Measurements from ENCODE around the gene LNX1. TPM values are rescaled to one million over a fixed set of nuclear protein-coding genes. Genes with fewer than 3 reads are reported as not detected.

LNX1 gene
- total and polyA plus RNA-seq, 2 donors (not counting 3 experiments of a cell fraction or from before 2014, with no cell fraction given): 0.72 to 1.3 TPM

- FAIRE-seq (no peak), DNase-seq (ENCODE audit: low read depth, low spot score) (no peak)
- Histone ChIP-seq H2AFZ (ENCODE audit: low read depth, low read length) (no peak overlapping the region), H3K9ac (replicated peaks; ENCODE audit: extremely low read depth, insufficient read depth, low read length) (no peak overlapping the region), H3K27me3 (ENCODE audit: control insufficient read depth in 2 of 2, insufficient read depth in 2 of 2, low read length in 2 of 2) (no peaks in the 10 kb centered on the region), H3K4me2 (ENCODE audit: insufficient read depth, low read length) (no peak overlapping the region), H3K79me2 (ENCODE audit: control insufficient read depth, insufficient read depth, low read length) (no peaks in the 10 kb centered on the region), H3K36me3 (ENCODE audit: control insufficient read depth in 2 of 2, extremely low read depth in 1 of 2, insufficient read depth in 2 of 2, low read length in 2 of 2) (no peaks in the 10 kb centered on the region), H3K27ac (ENCODE audit: insufficient read depth, low read depth, low read length) (no peak overlapping the region), H3K4me1 (ENCODE audit: control insufficient read depth, extremely low read depth, insufficient read depth, low read length) (no peaks in the 10 kb centered on the region), H3K9me3 (replicated peaks; ENCODE audit: control insufficient read depth, insufficient read depth, low read length) (no peaks in the 10 kb centered on the region), H4K20me1 (replicated peaks; ENCODE audit: control insufficient read depth, extremely low read depth, insufficient read depth, low read length) (no peaks in the 10 kb centered on the region), H3K9me1 (replicated peaks; ENCODE audit: control insufficient read depth, extremely low read depth, insufficient read depth, low read length) (no peaks in the 10 kb centered on the region), H3K4me3 (replicated peaks in 1 of 3; ENCODE audit: insufficient read depth in 1 of 3, low read depth in 1 of 3, low read length in 3 of 3) (no peak overlapping the region)
- TF ChIP-seq POLR2A (IDR thresholded peaks at IDR 0.05; ENCODE audit: low read depth, low read length) (no peak), EZH2 (IDR thresholded peaks at IDR 0.05; ENCODE audit: borderline replicate concordance, low read depth, low read length, severe bottlenecking) (no peak), FOS (IDR thresholded peaks at IDR 0.05; ENCODE audit: borderline replicate concordance, insufficient read depth, low read length) (no peak), JUN (IDR thresholded peaks at IDR 0.05; ENCODE audit: borderline replicate concordance, insufficient read depth, insufficient read length, low read depth) (no peak), MAX (IDR thresholded peaks at IDR 0.05; ENCODE audit: insufficient read depth, insufficient read length) (no peak), MYC (IDR thresholded peaks at IDR 0.05; ENCODE audit: low read depth, low read length) (no peak), CTCF (IDR thresholded peaks at IDR 0.05; ENCODE audit: extremely low read depth in 1 of 2, insufficient read depth in 1 of 2, low read depth in 1 of 2, low read length in 2 of 2) (no peak), GATA2 (IDR thresholded peaks at IDR 0.05; ENCODE audit: insufficient read depth, insufficient read length, low read depth, low read length) (no peak), POLR2AphosphoS5 (IDR thresholded peaks at IDR 0.05; ENCODE audit: insufficient read depth, low read depth, low read length) (no peak)
- CTCF ChIA-PET: interaction anchor here (1.0 to 1.3 kb wide), 2 partner anchors 8 to 13 kb away, joined by 3 to 4 read pairs; no protein-coding TSS in a partner anchor
- dilution Hi-C loops (cut with MboI; ENCODE audit: extremely low pct_ligation_motif_present, low sequenced_read_pairs) (no loop called here), intact Hi-C loops (cut with micrococcal nuclease) (no loop called here)
- POLR2A ChIA-PET: no interaction called here
- no TSS peak for BruUV-seq (replicated peaks)
These were observed 113.7 kb downstream of the LNX1 start for GRCh38 chr4:53477636-53478035.

All from endothelial cell of umbilical vein (primary cell).